GM12878 (cell line): Measurements from ENCODE around the gene TAF1L. TPM values are rescaled to one million over a fixed set of nuclear protein-coding genes. Genes with fewer than 3 reads are reported as not detected.

Source experiments
- ATAC-seq: fragments of 200-7000 bp; cut with Tn5 transposase; 3 replicates; pipeline ENCODE4 v1.9.1; 2020; ENCODE audit warnings: mild to moderate bottlenecking, moderate library complexity
- BruUV-seq: library from RNA; stranded (reverse); fragments of 400-500 nt; replicated peaks from 2 replicates; lab custom pipeline; 2021; lab: Mats Ljungman, UMichigan
- CTCF ChIA-PET: fragments of 300-600 bp; sonication (Branson Sonifier 250); formaldehyde crosslinking; extraction: SDS; loops from one replicate; lab custom pipeline; 2021; ENCODE audit warnings: inconsistent platforms; lab: Yijun Ruan, JAX
- POLR2A ChIA-PET: fragments of 350-600 bp; formaldehyde crosslinking; extraction: SDS; loops from one replicate; lab custom pipeline; 2021; ENCODE audit warnings: inconsistent platforms; lab: Charles Lee
- RAD21 ChIA-PET: fragments of 300-600 bp; sonication (Branson Sonifier 250); formaldehyde crosslinking; loops from one replicate; lab custom pipeline; 2023; ENCODE audit warnings: antibody characterized with exemption; ENCODE audit not compliant: unreplicated experiment; lab: Charles Lee
- SMC1A ChIA-PET: fragments of 300-600 bp; sonication (Branson Sonifier 250); formaldehyde crosslinking; loops from one replicate; lab custom pipeline; 2023; ENCODE audit not compliant: unreplicated experiment, uncharacterized antibody; lab: Charles Lee
- DNase-seq: peaks from one replicate; pipeline ENCODE4 v3.0.0-alpha.2; 2011; ENCODE audit warnings: low read depth, low spot score
- FAIRE-seq: peaks from 3 replicates; lab custom pipeline; 2011; peaks lifted over from hg19 to GRCh38; lab: Jason Lieb, UNC
- H2AFZ ChIP-seq: 2 replicates; pipeline ENCODE4 v1.6.0; 2011; ENCODE audit warnings: low read depth, low read length, control low read depth; ENCODE audit not compliant: control insufficient read depth
- H3K27ac ChIP-seq: 2 replicates; pipeline ENCODE4 v1.5.1; 2011; ENCODE audit warnings: control low read depth; ENCODE audit not compliant: control insufficient read depth, insufficient read depth
- H3K27me3 ChIP-seq, 2 experiments: replicated peaks in 1 of 2; 2 replicates each; pipeline versions ENCODE4 v1.6.0 to v1.6.1; 2011; ENCODE audit warnings: low read length in 1 of 2; ENCODE audit not compliant: control insufficient read depth in 2 of 2, insufficient read depth in 2 of 2
- H3K36me3 ChIP-seq, 2 experiments: 2 replicates each; pipeline ENCODE4 v1.5.1; 2011; ENCODE audit warnings: low read length in 1 of 2; ENCODE audit not compliant: control insufficient read depth in 2 of 2, insufficient read depth in 2 of 2
- H3K4me1 ChIP-seq: 2 replicates; pipeline ENCODE4 v1.6.1; 2011; ENCODE audit warnings: mild to moderate bottlenecking, low read length, moderate library complexity, mixed read lengths; ENCODE audit not compliant: control insufficient read depth, insufficient read depth
- H3K4me2 ChIP-seq: 2 replicates; pipeline ENCODE4 v1.6.0; 2011; ENCODE audit warnings: control low read depth; ENCODE audit not compliant: control insufficient read depth, insufficient read depth
- H3K4me3 ChIP-seq: fragments of 200-600 bp; sonication (generic); 2 replicates; pipeline ENCODE4 v1.5.1; 2016
- H3K79me2 ChIP-seq: 2 replicates; pipeline ENCODE4 v1.6.0; 2011; ENCODE audit warnings: low read length; ENCODE audit not compliant: control insufficient read depth, insufficient read depth
- H3K9ac ChIP-seq: 2 replicates; pipeline ENCODE4 v1.8.0; 2011; ENCODE audit warnings: low read length, control low read depth, mixed read lengths; ENCODE audit not compliant: control insufficient read depth, insufficient read depth
- H3K9me3 ChIP-seq: replicated peaks from 3 replicates; pipeline ENCODE4 v1.5.1; 2011; ENCODE audit warnings: mild to moderate bottlenecking, low read length; ENCODE audit not compliant: control insufficient read depth, insufficient read depth
- H4K20me1 ChIP-seq: 2 replicates; pipeline ENCODE4 v1.6.0; 2011; ENCODE audit not compliant: control insufficient read depth, insufficient read depth
- CBX5 ChIP-seq: sonication (generic); IDR thresholded peaks from 2 replicates; pipeline ENCODE4 v1.6.1; 2016; ENCODE audit warnings: low read depth, moderate library complexity, mild to moderate bottlenecking, inconsistent platforms
- CREM ChIP-seq: IDR thresholded peaks from 2 replicates; pipeline ENCODE4 v1.6.1; 2014; ENCODE audit warnings: antibody characterized with exemption, low read depth
- CTCF ChIP-seq, 3 experiments: IDR thresholded peaks in 2 of 3; conservative IDR thresholded peaks in 1 of 3; 2 replicates each; pipeline ENCODE4 v1.5.1; 2011; ENCODE audit warnings: low read depth in 3 of 3, low read length in 3 of 3, mild to moderate bottlenecking in 3 of 3, control low read depth in 2 of 3, moderate library complexity in 2 of 3, inconsistent platforms in 1 of 3, mixed read lengths in 1 of 3; ENCODE audit not compliant: control insufficient read depth in 2 of 3, insufficient read depth in 1 of 3; ENCODE audit errors: extremely low read depth in 1 of 3
- EP300 ChIP-seq, 2 experiments: fragments of 150-350 bp in 1 of 2; IDR thresholded peaks; 2 replicates each; pipeline ENCODE4 v1.6.1; 2011 to 2012; ENCODE audit warnings: low read depth in 2 of 2, low read length in 2 of 2, borderline replicate concordance in 1 of 2, improper control_type of control experiment in 1 of 2, inconsistent platforms in 1 of 2; ENCODE audit not compliant: control insufficient read depth in 1 of 2
- IKZF2 ChIP-seq, 2 experiments: fragments of 450-650 bp; IDR thresholded peaks; 2 replicates each; pipeline ENCODE4 v1.6.1; 2017; ENCODE audit warnings: mild to moderate bottlenecking in 2 of 2, moderate library complexity in 2 of 2
- IRF4 ChIP-seq: IDR thresholded peaks from 2 replicates; pipeline ENCODE4 v1.6.1; 2011; ENCODE audit warnings: low read depth, low read length
- JUNB ChIP-seq: IDR thresholded peaks from 2 replicates; pipeline ENCODE4 v1.6.1; 2016; ENCODE audit warnings: antibody characterized with exemption, mild to moderate bottlenecking
- MYB ChIP-seq: fragments of 150-350 bp; IDR thresholded peaks from 2 replicates; pipeline ENCODE4 v1.6.1; 2014; ENCODE audit warnings: mild to moderate bottlenecking, low read depth, low read length, borderline replicate concordance
- PML ChIP-seq: IDR thresholded peaks from 2 replicates; pipeline ENCODE4 v1.6.1; 2012; ENCODE audit warnings: low read length, inconsistent platforms
- POLR2AphosphoS5 ChIP-seq: IDR thresholded peaks from 2 replicates; pipeline ENCODE4 v1.6.1; 2011; ENCODE audit warnings: mild to moderate bottlenecking, low read length, inconsistent platforms
- SREBF2 ChIP-seq: IDR thresholded peaks from 2 replicates; pipeline ENCODE4 v1.6.1; 2012; ENCODE audit warnings: mild to moderate bottlenecking, low read length
- ZNF24 ChIP-seq: fragments of 450-650 bp; IDR thresholded peaks from 2 replicates; pipeline ENCODE4 v1.6.1; 2017; ENCODE audit warnings: antibody characterized with exemption, mild to moderate bottlenecking
- ZNF274 ChIP-seq: IDR thresholded peaks from one replicate; pipeline ENCODE4 v1.8.0; 2011; ENCODE audit not compliant: insufficient read length, insufficient read depth
- WGBS: methylation state at CpG from one replicate; pipeline ENCODE4 v1.1.6; 2016; ENCODE audit warnings: low lambda C conversion rate; ENCODE audit not compliant: insufficient replicate concordance, insufficient coverage; ENCODE audit errors: missing lambda C conversion rate; 5-methylcytosine and 5-hydroxymethylcytosine counted together
- in situ Hi-C: fragments of 300-500 bp; cut with MboI; formaldehyde crosslinking; loops from 9 replicates; pipeline ENCODE4 v1.14.3; 2018; ENCODE audit warnings: mixed read lengths
- intact Hi-C: fragments of 100-400 bp; cut with micrococcal nuclease; formaldehyde crosslinking; loops from one replicate; pipeline ENCODE4 v1.14.2; 2022; ENCODE audit not compliant: unreplicated experiment
- polyA plus RNA-seq, 11 experiments: library from polyadenylated mRNA; depleted of rRNA in 4 of 11; unstranded in 6 of 11; stranded (reverse) in 5 of 11; fragments of >200 nt; fragmentation: Nextera tagmentation in 4 of 11; fragmentation: Illumina TruSeq in 1 of 11; extraction: Ambion mirVana in 4 of 11; extraction: Trizol in 1 of 11; gene quantifications; 1 replicate in 1 of 11; 2 replicates in 10 of 11; pipeline versions ENCODE4 v1.2.1 to v1.2.3, GENCODE V29; 2011 to 2016; ENCODE audit warnings: inconsistent platforms in 2 of 11, missing spikeins in 2 of 11, low read depth in 1 of 11
- total RNA-seq, 4 experiments: library from RNA; depleted of rRNA in 3 of 4; stranded (reverse); fragments of >200 nt in 3 of 4; fragmentation: Illumina TruSeq in 1 of 4; extraction: Trizol in 1 of 4; gene quantifications; 2 replicates each; pipeline versions ENCODE4 v1.2.1 to v1.2.3, GENCODE V29; 2013 to 2021
- TF ChIP-seq, protein P1 (sequence below): fragments of 450-650 bp; formaldehyde crosslinking; IDR thresholded peaks from 2 replicates; pipeline ENCODE4 v1.4.0; 2022; ENCODE audit warnings: mild to moderate bottlenecking, moderate library complexity
- TF ChIP-seq, protein P2 (sequence below): IDR thresholded peaks from 2 replicates; pipeline ENCODE4 v1.6.1; 2011; ENCODE audit warnings: borderline replicate concordance, low read depth, mild to moderate bottlenecking, moderate library complexity, low read length; ENCODE audit not compliant: insufficient read depth, poor library complexity, severe bottlenecking
- TF ChIP-seq, protein P3 (sequence below): fragments of 150-350 bp; IDR thresholded peaks from 2 replicates; pipeline ENCODE4 v1.6.1; 2014; ENCODE audit warnings: mild to moderate bottlenecking, low read depth, low read length

TAF1L gene
- total and polyA plus RNA-seq, 10 of the 15 experiments (the other 5 are each of a cell fraction or from before 2014, with no cell fraction given), result under 0.01 to 0.03 (median 0.01) TPM; not detected in 6

DNA sequence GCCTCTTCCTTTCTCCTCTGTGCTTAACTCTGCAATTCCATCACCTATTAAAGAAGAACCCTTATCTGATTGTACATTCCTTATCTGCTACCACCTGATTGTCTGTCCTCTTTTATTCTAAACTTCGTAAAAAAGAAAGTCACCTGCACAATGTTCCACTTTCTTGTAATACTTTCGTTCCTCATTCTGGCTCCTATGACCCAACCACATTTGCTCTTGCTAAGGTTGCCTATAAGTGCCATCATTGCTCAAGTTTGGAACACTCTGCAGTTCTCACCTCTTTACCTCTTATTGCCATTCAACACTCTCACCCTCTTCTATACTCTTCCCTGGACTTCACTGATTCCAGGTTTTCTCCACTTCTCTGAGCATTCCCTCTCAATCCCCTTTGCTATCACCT is 10.1 kb downstream of the TAF1L start:
- DNase-seq (no peak), ATAC-seq (no peak), FAIRE-seq (no peak)
- H4K20me1 ChIP-seq, result no peaks in the 10 kb centered on the region
- H3K79me2 ChIP-seq, result no peaks in the 10 kb centered on the region
- POLR2A ChIA-PET, result no interaction called here
- SMC1A ChIA-PET, result no interaction called here
- intact Hi-C loops (no loop called here), in situ Hi-C loops (no loop called here)
- no peaks in the 10 kb centered on the region for H3K36me3 ChIP-seq
- RAD21 ChIA-PET, result no interaction called here
- CTCF ChIA-PET, result no interaction called here
- H3K9me3 ChIP-seq, result no peaks in the 10 kb centered on the region
- BruUV-seq, result no TSS peak
- no peaks in the 10 kb centered on the region for H3K27me3 ChIP-seq
- WGBS, result 38% methylated on average over 2 of the region's 2 CpGs
- no peak overlapping the region for H3K27ac ChIP-seq
- H3K9ac ChIP-seq, result no peak overlapping the region
- no peak overlapping the region for H3K4me3 ChIP-seq
- H3K4me2 ChIP-seq, result no peak overlapping the region
- H3K4me1 ChIP-seq, result no peaks in the 10 kb centered on the region
- H2AFZ ChIP-seq, result no peak overlapping the region
- TF ChIP-seq MYB (no peak), IRF4 (no peak), CREM (no peak), CTCF (IDR thresholded peaks at IDR 0.05 in 2 of 3, conservative IDR thresholded peaks at IDR 0.05 in 1 of 3; ENCODE audit: control insufficient read depth in 2 of 3, extremely low read depth in 1 of 3, insufficient read depth in 1 of 3, low read depth in 3 of 3, low read length in 3 of 3) (no peak), CBX5 (no peak), EP300 (IDR thresholded peaks at IDR 0.05; ENCODE audit: borderline replicate concordance in 1 of 2, control insufficient read depth in 1 of 2, low read depth in 2 of 2, low read length in 2 of 2) (no peak), IKZF2 (IDR thresholded peaks at IDR 0.05) (no peak), ZNF24 (no peak), ZNF274 (no peak), JUNB (no peak), SREBF2 (no peak), PML (no peak), POLR2AphosphoS5 (no peak)
- TF ChIP-seq, protein P1, sequence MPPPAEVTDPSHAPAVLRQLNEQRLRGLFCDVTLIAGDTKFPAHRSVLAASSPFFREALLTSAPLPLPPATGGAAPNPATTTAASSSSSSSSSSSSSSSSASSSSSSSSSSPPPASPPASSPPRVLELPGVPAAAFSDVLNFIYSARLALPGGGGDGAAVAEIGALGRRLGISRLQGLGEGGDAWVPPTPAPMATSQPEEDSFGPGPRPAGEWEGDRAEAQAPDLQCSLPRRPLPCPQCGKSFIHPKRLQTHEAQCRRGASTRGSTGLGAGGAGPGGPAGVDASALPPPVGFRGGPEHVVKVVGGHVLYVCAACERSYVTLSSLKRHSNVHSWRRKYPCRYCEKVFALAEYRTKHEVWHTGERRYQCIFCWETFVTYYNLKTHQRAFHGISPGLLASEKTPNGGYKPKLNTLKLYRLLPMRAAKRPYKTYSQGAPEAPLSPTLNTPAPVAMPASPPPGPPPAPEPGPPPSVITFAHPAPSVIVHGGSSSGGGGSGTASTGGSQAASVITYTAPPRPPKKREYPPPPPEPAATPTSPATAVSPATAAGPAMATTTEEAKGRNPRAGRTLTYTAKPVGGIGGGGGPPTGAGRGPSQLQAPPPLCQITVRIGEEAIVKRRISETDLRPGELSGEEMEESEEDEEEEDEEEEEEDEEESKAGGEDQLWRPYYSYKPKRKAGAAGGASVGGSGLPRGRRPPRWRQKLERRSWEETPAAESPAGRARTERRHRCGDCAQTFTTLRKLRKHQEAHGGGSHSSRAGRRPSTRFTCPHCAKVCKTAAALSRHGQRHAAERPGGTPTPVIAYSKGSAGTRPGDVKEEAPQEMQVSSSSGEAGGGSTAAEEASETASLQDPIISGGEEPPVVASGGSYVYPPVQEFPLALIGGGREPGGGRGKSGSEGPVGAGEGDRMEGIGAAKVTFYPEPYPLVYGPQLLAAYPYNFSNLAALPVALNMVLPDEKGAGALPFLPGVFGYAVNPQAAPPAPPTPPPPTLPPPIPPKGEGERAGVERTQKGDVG (CRISPR knock-in tag), result no peak
- TF ChIP-seq, protein P2, sequence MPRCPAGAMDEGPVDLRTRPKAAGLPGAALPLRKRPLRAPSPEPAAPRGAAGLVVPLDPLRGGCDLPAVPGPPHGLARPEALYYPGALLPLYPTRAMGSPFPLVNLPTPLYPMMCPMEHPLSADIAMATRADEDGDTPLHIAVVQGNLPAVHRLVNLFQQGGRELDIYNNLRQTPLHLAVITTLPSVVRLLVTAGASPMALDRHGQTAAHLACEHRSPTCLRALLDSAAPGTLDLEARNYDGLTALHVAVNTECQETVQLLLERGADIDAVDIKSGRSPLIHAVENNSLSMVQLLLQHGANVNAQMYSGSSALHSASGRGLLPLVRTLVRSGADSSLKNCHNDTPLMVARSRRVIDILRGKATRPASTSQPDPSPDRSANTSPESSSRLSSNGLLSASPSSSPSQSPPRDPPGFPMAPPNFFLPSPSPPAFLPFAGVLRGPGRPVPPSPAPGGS, result no peak
- TF ChIP-seq, protein P3, sequence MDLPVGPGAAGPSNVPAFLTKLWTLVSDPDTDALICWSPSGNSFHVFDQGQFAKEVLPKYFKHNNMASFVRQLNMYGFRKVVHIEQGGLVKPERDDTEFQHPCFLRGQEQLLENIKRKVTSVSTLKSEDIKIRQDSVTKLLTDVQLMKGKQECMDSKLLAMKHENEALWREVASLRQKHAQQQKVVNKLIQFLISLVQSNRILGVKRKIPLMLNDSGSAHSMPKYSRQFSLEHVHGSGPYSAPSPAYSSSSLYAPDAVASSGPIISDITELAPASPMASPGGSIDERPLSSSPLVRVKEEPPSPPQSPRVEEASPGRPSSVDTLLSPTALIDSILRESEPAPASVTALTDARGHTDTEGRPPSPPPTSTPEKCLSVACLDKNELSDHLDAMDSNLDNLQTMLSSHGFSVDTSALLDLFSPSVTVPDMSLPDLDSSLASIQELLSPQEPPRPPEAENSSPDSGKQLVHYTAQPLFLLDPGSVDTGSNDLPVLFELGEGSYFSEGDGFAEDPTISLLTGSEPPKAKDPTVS, result no peak
